ENCODE measurements around the gene SYNC.

GRCh38 chr1:32727876-32728275 is 25.3 kb upstream of the SYNC start:
- TF ChIP-seq EZH2 (IDR thresholded peaks at IDR 0.05; ENCODE audit: insufficient read depth, poor library complexity, severe bottlenecking) = no peak
- TF ChIP-seq EZH2phosphoT487 (IDR thresholded peaks at IDR 0.05; ENCODE audit: insufficient read depth, low read depth) = no peak
